Inferior parietal cortex (tissue), 1 donor: ENCODE results near the gene NDE1.
"Not testable (repeated sequence)": the region's sequence is repeated elsewhere in the genome, so short reads cannot be mapped to it uniquely, and the experiment has no call there.

Experiments used
- DNase-seq: peaks from one replicate; pipeline ENCODE4 v3.0.0-alpha.2; 2016; ENCODE audit errors: extremely low spot score

The NDE1 gene, protein sequence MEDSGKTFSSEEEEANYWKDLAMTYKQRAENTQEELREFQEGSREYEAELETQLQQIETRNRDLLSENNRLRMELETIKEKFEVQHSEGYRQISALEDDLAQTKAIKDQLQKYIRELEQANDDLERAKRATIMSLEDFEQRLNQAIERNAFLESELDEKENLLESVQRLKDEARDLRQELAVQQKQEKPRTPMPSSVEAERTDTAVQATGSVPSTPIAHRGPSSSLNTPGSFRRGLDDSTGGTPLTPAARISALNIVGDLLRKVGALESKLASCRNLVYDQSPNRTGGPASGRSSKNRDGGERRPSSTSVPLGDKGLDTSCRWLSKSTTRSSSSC

DNA sequence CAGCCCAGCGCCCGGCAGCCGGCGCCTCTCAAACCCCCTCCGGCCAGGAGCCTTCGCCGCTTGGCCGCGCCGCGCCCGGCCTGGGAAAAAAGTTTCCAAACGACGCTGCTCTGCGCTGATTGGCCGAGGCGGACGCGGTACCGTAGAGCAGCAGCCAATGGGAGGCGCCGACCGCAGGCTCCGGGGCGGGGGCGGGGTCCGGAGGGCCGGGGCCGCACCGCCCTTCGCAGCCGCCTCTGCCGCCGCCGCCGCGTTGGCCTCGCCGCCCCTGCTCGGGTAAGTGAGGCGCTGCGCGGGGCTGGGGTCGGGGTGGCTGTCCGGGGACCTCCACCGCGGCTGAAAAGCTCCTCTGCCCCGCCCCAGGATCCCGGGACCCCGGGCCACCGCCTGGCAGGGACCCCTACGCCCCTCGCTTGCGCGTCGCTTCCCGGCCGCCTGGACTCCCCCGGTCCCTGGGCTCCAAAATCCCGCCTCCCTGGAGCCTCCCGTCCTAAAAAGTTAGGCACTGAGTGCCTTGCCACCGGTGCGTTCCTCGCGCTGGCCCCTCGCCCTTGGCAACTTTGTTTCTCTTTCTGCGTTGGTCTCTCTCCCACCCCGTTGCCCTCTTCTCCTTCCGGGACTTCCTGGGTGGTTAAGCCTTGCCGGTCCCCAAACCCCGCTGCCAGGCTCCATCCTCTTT lies at the start of gene NDE1:
NDE1 (plus strand) TSS at position 227 of the 679 bp plus-strand sequence. CDS start 14,534 bp downstream, outside the sequence.
- DNase-seq = peak; percentile 86

DNA sequence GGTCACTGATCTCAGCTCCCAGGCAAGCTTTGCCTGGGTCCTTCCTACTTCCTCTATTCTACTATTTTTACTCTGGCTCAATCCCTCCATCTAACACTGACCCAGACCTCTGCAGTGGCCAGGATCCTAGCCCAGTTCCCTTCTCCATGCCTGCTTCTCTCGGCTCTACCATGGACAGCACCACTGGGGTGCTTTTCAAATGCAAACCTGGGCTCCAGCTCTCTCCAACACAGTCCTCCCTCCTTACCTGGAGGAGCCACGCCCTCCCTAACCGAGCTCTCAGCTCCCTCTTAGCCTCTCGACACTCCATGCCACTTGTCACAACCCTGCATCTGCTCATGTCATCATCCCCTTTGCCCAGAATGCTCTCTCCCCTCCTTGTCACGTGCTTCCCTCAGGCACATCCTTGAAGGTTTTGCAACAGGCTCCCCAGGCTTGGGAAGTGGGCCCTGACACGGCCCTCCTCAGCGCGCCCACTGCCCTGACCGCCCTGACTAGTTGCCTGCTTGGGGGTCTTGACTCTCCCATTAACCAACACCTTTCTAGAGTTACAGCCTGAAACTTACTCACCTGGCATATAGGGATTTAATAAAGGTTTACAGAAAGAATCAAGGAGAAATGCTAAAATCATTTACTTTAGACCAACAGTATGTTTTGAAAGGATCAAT lies 48.7 kb upstream of the NDE1 start:
- no peak for DNase-seq

DNA sequence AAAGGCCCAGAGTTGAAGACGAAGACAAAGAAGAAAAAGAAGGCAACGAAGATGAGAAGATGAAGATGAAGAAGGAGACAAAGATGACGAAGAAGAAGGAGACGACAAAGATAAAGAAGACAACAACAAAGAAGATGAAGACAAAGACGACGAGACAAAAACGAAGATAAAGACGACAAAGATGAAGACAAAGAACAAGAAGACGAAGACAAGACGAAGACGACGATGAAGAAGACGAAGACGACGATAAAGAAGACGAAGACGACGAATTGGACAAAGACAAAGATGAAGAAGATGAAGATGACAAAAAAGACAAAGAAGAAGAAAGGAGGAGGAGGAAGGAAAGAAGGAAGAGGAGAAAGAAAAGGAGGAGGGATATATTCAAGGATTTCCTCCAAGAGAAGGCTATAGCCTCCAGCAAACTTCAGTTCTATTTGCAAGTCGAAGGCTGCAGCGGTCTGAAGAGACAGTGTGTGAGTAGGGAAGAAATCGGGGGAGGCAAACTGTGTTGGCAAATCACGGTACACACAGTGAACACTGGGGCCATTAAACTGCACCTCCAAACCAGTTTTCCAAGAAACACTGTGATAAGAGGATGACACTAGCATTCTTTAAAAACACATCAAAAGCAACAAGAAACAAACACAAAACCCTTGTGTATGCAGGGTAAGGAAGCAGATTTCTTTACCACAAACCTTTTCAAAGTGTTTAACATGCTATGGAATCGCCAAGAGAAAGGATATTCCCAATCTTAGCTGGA lies 47.6 kb upstream of the NDE1 start:
- no peak for DNase-seq

DNA sequence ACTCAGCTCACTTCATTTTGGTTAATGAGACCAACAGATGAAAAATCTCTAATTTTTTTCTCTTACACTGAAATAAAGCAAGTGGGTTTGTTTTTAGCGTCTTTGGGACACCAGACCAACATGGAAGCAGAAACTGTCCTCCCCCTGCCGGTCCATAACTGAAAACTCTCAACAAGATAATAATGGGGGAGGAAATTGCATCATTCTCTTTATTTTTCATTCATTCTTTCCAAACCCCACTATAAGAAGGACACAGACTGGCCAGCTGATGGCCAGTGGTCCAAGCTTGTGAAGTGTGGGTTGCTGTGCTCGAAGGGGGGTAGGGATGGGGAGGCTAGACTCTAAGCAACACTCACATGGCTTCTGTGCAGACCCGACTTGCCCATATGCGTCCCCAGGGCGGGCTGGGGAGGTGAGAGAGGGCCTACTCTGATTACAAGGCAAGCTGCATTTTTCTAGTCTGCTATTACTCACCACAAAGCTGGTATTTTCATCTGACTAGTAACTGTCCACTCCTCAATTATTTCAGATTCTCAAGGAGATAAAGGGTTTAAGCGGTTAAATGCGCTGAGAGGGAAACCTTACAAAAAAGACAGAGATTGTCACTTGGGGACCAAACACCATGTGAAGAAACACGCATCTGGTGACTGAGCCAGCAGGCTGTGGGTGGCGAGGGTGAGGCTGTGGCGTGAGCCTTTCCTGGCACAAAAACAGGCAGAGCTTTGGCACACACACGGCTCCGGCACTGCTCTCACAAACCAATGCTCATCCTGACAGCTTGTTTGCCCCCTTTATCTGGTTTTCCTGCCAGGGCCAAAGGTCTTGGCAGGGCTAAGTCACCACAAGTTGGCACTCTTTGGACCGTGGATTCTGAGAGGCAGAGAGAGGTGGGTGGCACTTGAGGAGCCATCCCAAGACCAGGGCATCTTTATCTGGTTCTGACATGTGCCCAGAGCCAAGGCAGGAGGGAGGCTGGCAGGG lies 45.3 kb upstream of the NDE1 start:
- DNase-seq = peak; percentile 45

DNA sequence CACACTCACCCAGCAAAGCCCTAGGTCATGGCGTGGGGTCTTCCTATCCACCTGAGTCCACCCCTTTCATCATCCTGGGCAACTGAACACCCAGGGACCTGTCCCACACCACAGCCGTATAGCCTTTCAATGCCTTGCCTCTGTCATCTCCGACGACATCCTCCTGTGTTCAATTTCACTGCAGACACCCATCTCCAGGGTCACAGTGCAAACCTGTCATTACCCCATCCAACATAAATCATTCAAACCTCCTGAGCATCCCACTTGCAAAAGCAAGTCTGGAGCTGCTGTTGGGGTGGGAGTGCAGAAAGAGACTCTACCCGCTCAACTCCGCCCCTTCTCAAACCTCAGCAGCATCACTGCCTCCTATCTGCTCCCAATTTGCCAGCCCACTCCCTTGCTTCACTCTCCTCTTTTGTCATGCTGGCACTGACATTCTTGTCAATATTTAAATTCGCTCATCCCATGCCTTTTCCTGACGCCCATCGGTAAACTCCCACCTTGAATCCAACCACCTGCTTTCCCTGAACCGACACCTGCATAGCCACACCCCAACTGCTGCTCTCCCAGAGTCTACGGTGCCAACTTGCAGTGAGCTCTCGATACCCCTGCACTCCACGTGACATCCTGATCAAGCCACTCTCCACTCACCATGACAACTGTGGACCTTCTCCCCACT lies 44.1 kb upstream of the NDE1 start:
- DNase-seq = no peak

DNA sequence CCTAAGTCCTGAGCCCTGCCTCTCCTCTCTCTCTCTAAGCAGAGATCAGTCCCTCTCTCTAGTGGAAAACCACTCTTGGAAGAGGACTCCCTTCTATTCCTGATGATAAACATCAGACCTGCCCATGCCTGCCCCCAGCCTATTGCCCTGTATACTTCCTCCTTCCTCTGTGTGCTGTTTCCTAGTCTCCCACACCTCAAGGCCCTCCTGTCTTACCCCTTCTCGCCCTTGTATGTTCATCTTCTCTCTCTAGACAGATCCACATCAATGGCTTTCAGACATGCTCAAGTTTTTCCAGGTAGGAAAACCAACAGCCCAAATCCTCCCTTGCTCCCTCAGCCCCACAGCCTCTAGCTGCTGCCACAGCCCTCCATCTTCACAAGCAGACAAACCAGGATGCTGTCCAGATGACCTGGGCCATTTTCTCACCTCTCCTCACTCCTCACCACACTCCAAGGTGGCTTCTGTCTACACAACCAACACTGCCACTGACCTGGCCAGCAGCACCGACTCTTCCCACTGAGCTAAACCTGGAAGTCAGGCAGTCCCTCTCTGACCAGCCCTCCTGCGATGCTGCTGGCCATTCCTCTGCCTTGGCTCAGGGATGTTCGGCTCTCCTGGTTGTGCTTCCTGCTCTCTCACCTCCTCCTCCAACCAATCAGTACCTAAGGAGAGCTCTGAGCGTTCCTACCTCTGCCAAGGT lies 43.4 kb upstream of the NDE1 start:
- DNase-seq = no peak

DNA sequence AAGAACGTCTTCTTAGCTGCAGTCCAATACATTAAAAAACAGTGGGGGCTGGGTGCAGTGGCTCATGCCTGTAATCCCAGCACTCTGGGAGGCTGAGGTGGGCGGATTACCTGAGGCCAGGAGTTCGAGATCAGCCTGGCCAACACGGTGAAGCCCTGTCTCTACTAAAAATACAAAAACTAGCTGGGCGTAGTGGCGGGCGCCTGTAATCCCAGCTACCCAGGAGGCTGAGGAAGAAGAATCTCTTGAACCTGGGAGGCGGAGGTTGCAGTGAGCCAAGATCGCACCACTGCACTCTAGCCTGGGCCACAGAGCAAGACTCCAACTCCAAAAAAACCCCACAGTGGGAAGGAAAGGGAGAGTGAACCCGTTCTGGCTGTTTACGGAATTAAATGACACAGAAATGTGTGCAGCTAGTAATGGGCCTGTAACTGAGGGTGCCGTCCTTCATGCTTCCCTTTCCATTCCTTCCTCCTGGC lies 42.8 kb upstream of the NDE1 start:
- not testable (repeated sequence) for DNase-seq

DNA sequence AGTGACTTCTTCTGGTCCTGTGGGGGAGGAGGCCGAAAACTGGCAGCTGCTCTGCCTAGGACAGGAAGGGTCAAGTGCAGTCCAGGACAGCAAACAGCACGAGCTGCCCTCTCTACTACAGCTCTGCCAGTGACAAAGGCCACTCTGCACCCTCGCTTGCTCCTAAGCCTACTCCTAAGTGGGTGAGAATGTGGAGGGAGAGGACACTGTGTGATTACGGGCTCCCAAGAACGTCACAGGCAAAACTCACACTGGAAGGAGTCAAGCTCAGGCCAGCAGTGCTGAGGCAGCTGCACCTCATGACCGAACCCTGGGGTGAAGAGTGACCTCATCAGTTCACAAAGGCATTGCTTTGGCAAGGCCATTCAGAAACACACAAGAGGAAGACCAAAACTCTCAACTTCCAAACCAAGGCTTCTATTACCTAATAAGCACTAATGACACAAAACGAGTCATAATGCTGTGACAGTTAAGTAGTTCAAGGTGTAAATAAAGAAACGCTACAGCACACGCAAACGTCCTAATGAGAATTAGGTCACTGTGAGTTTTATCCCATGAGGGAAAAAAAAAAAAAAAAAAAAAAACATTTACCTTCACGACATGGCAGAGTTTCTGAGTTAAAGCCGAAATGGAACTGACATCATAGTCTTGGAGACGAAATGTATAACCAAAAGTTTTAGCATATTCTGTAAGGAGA lies 42.2 kb upstream of the NDE1 start:
- no peak for DNase-seq

DNA sequence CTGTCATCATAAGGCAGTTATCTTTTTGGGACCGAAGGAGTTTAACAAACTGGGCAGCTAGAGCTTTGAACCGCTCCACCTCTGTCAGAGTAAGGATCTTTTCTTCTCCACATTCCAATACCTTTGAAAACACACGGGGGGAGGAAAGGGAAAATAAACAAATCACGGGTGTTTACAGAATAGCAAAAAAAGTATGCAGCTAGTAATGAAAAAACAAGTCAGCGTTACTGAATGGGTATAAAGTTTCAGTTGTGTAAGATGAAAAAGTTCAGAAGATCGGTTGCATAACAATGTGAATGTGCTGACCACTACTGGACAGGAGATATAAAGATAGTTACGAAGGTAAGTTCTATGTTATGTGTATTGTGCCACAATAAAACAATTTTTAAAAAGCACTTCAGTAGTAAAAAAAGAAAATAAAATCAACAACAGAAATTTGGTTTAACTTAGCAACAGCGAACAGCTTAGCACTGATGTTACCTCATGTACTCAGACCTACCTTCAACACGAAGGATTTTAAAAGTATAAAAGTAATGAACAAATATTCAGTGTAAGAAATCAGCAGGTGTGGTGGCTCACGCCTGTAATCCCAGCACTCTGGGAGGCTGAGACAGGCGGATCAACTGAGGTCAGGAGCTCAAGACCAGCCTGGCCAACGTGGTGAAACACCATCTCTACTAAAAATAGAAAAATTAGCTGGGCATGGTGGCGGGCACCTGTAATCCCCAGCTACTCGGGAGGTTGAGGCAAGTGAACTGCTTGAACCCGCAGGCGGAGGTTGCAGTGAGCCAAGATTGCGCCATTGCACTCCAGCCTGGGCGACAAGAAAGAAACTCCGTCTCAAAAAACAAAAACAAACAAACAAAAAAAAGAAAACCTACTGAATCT lies 41.4 kb upstream of the NDE1 start:
- DNase-seq = no peak

DNA sequence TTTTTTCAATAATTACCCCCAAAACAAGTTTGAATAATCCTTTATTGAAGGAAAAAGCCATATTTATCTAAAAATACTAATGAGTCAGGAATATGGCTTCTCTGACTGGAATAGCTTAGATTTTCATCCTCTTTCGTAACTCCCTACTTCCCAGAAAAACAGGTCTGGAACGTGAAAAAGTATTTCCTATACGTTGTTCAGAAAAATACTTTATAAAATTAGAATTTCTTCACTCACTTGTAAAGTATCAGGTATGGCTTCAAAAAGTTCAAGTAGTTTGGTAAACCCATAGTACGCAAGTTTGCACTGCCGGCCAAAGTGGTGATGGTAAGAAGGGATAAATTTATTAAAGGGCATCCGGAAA lies 40.8 kb upstream of the NDE1 start:
- DNase-seq = no peak

DNA sequence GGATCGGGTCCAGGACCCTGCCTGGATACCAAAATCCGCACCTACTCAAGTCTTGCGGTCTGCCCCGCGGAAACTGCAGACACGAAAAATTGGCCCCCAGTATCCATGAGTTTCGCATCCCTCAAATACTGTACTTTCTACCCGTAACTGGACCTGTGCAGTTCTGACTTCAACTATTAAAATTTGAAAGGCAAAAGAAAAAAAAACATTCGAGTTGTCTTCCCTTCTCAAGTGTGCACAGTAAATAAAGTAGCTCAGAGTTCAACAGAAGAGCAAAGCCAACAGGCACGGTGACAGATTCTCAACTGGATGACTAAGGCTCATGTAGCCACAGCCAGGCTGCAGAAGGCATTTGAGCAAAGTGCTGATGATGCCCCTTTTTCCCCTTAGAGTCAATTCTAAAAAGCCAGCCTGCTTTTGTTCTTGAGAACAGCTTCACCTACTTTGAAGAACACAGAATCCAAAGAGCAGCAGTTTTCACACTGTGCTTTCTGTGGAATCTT lies 39.6 kb upstream of the NDE1 start:
- DNase-seq = no peak

DNA sequence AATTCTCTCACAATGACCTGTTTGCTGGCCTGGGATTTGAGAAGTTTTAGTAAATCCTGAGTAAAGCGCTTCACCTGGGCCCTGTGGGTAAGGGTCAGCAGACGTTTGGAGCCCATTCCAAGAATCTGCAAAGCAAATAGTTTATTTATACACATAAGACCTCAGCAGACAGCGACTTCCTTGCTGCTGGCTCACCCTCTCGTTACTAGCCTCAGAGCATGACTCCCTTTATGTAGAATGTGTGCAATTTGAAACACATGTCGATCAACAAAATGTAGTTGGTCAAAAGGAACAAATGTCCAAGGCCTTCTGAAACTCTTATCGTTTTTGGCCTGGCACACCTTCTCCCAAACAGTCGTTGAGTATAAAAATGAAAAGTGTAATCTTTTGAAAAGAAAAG lies 38.4 kb upstream of the NDE1 start:
- DNase-seq = no peak

DNA sequence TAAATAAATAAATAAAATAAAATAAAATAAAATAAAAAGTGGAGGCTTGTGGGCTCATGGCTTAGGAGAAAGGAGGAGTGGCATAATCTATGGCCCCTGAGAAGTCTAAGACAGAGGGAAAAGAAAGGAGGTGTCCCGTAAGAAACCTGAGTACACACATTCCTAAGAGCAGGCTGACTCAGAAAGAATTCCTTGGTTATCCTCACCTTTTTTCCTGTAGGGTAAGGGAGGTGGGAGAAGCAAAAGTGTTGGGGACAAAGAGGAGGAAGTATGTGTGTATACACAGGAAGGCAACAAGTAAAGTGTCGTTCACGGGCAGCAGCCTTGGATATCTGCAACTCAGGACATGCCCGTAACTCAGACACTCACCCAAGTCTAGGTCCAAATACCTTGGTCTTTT lies 36.4 kb upstream of the NDE1 start:
- no peak for DNase-seq

DNA sequence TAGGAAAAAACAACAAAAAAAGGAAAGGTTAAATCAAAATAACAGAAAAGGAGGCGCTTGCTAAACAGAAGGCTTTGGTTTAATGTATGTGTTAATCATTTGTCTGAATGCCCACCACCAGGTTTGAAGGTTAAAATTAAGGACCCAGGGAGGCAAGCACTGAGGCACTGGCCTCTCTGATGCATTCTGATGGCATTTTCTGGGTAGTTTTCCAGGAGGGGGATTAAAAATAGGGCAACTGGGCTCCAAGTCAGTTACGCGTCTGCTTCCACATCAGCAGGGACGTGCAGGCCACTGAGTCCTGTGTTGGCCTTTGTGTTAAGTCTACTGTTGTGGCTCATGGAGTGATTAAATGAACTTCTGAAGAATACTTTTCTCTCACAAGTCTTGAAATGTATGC lies 34.0 kb upstream of the NDE1 start:
- DNase-seq = no peak

DNA sequence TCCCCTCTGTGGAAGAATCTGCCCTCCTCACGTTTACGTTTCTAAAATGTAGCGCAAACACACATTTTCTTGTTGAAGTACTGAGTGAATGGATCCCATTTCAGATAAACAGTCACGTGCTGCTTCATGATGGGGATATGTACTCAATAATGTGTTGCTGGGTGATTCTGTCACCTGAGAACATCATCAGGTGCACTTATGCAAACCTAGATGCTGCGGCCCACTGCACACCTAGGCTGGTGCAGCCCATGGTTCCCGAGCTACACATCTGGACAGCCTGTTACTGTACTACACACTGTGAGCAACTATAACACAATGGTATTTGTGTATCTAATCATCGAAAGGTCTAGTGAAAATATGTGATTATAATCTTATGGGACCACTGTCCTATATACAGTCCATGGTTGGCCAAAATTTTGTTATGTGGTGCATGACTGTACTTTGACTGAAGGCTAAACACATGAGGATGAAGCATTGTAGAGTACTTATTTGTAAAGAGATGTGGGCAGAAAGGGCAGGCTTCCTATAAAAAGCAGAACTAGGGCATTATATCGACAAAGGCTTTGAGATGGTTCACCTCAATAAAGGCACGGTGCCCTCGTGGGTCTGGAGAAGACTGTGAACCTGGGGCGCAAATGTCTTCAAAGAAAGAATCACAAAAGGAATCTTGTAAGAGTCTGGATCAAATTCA lies 33.4 kb upstream of the NDE1 start:
- DNase-seq = no peak

DNA sequence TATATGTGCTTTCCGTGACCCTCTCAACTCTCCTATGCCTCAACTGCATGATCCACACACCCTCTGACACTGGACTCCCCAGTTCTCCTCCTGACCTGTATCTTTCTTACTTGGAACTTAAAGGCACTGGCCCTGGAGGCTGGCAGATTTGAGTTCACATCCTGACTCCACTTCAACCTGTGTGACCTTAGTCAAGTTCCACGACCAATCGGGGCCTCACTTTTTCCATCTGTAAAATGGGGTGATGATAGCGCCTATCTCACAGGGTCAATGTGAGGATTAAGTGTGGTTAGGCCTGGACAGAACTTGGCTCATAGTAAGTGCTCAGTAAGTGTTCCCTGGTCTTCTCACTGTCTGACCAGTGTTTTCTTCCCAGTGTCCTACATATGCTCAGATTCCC lies 32.1 kb upstream of the NDE1 start:
- no peak for DNase-seq

DNA sequence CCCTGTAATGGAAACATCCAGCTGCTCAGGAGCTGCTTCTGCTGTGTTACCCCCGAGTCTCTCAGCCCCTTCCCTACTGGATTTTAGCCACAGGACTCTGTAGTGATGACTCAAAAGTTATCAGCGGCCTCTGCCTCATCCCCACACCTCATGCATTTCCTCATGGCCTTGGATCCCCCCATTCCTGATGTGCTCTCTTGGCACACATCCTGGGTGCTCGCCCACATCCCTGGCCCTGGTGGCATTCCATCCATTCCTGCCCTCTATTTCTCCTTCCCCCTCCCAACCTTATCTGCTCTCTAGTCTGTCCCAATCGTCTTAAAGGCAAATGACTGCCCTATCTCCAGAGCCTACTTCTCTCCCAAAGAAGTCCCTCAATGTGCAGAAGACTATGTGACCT lies 31.7 kb upstream of the NDE1 start:
- DNase-seq = no peak
